GM23338 (cell line): ENCODE data around the gene CFAP57. TPM values are rescaled to one million over a fixed set of nuclear protein-coding genes. Genes with fewer than 3 reads are reported as not detected.

Source experiments
- ATAC-seq: fragments of 200-7000 bp; cut with Tn5 transposase; 3 replicates; pipeline ENCODE4 v1.9.1; 2020
- DNase-seq: peaks from one replicate; pipeline ENCODE4 v3.0.0-alpha.2; 2015; ENCODE audit warnings: low spot score
- H2AFZ ChIP-seq: fragments of 200-600 bp; sonication (generic); 2 replicates; pipeline ENCODE4 v1.8.0; 2016; ENCODE audit warnings: antibody characterized with exemption, mild to moderate bottlenecking, moderate library complexity
- H3F3A ChIP-seq: fragments of 200-600 bp; sonication (generic); replicated peaks from 2 replicates; pipeline ENCODE4 v1.8.0; 2017; ENCODE audit warnings: antibody characterized with exemption, mixed run types, low read depth
- H3K27ac ChIP-seq: fragments of 200-600 bp; sonication (generic); 2 replicates; pipeline ENCODE4 v1.6.1; 2016; ENCODE audit warnings: low read depth
- H3K27me3 ChIP-seq: fragments of 200-600 bp; sonication (generic); 2 replicates; pipeline ENCODE4 v1.8.0; 2016; ENCODE audit warnings: mild to moderate bottlenecking, mixed run types, moderate library complexity; ENCODE audit not compliant: insufficient read depth
- H3K36me3 ChIP-seq: fragments of 200-600 bp; sonication (generic); 2 replicates; pipeline ENCODE4 v1.8.0; 2016; ENCODE audit warnings: mild to moderate bottlenecking; ENCODE audit not compliant: insufficient read depth
- H3K4me1 ChIP-seq: fragments of 200-600 bp; sonication (generic); 2 replicates; pipeline ENCODE4 v1.8.0; 2016; ENCODE audit warnings: mild to moderate bottlenecking, moderate library complexity; ENCODE audit not compliant: insufficient read depth
- H3K4me2 ChIP-seq: fragments of 200-600 bp; sonication (generic); 2 replicates; pipeline ENCODE4 v1.7.1; 2017; ENCODE audit warnings: mixed run types
- H3K4me3 ChIP-seq: fragments of 200-600 bp; sonication (generic); 2 replicates; pipeline ENCODE4 v1.6.1; 2016; ENCODE audit warnings: mixed run types
- H3K79me2 ChIP-seq: fragments of 200-600 bp; sonication (generic); replicated peaks from 2 replicates; pipeline ENCODE4 v1.8.0; 2017; ENCODE audit warnings: mild to moderate bottlenecking; ENCODE audit not compliant: insufficient read depth
- H3K9me2 ChIP-seq: fragments of 200-600 bp; sonication (generic); 2 replicates; pipeline ENCODE4 v1.8.0; 2017; ENCODE audit not compliant: insufficient read depth
- H4K20me1 ChIP-seq: fragments of 200-600 bp; sonication (generic); replicated peaks from 2 replicates; pipeline ENCODE4 v1.8.0; 2017; ENCODE audit warnings: mild to moderate bottlenecking; ENCODE audit not compliant: insufficient read depth
- H3K27ac Mint-ChIP-seq: 2 replicates; pipeline ENCODE4 v1.8.0; 2020; ENCODE audit warnings: inconsistent platforms, mild to moderate bottlenecking, moderate library complexity, mixed read lengths
- H3K27me3 Mint-ChIP-seq: 3 replicates; pipeline ENCODE4 v1.8.0; 2022; ENCODE audit warnings: low read depth, mild to moderate bottlenecking, moderate library complexity, mixed read lengths, inconsistent platforms; ENCODE audit not compliant: insufficient read depth, poor library complexity
- H3K36me3 Mint-ChIP-seq: 3 replicates; pipeline ENCODE4 v1.8.0; 2021; ENCODE audit warnings: low read depth, mild to moderate bottlenecking, inconsistent platforms, moderate library complexity, mixed read lengths
- H3K4me1 Mint-ChIP-seq: 3 replicates; pipeline ENCODE4 v1.8.0; 2020; ENCODE audit warnings: mild to moderate bottlenecking, inconsistent platforms, mixed read lengths
- H3K4me3 Mint-ChIP-seq: 3 replicates; pipeline ENCODE4 v1.8.0; 2021; ENCODE audit warnings: moderate library complexity, mild to moderate bottlenecking, inconsistent platforms, mixed read lengths
- H3K9me3 Mint-ChIP-seq: 3 replicates; pipeline ENCODE4 v1.8.0; 2020; ENCODE audit warnings: moderate library complexity, mild to moderate bottlenecking, inconsistent platforms, mixed read lengths
- CREB1 ChIP-seq: fragments of 250-450 bp; sonication (Bioruptor Pico); IDR thresholded peaks from 2 replicates; pipeline ENCODE4 v1.5.0; 2020; ENCODE audit warnings: low read depth, mild to moderate bottlenecking, moderate library complexity
- CTCF ChIP-seq, 2 experiments: fragments of 200-600 bp in 1 of 2; sonication (generic) in 1 of 2; conservative IDR thresholded peaks; 2 replicates each; pipeline versions ENCODE4 v1.5.1 to v1.6.1; 2016 to 2017; ENCODE audit warnings: antibody characterized with exemption in 2 of 2, low read depth in 2 of 2, mild to moderate bottlenecking in 2 of 2, moderate library complexity in 1 of 2
- ETS1 ChIP-seq: IDR thresholded peaks from 2 replicates; pipeline ENCODE4 v1.6.1; 2016; ENCODE audit warnings: antibody characterized with exemption
- EZH2 ChIP-seq: fragments of 200-600 bp; sonication (generic); IDR thresholded peaks from one replicate; pipeline ENCODE4 v1.8.0; 2017; ENCODE audit warnings: antibody characterized with exemption, mild to moderate bottlenecking, low read depth; ENCODE audit not compliant: unreplicated experiment
- EZH2phosphoT487 ChIP-seq: fragments of 200-600 bp; sonication (generic); IDR thresholded peaks from one replicate; pipeline ENCODE4 v1.8.1; 2018; ENCODE audit warnings: antibody characterized with exemption; ENCODE audit not compliant: unreplicated experiment
- JUNB ChIP-seq: IDR thresholded peaks from one replicate; pipeline ENCODE4 v1.6.1; 2016; ENCODE audit warnings: antibody characterized with exemption; ENCODE audit not compliant: unreplicated experiment
- NANOG ChIP-seq: IDR thresholded peaks from 2 replicates; pipeline ENCODE4 v1.6.1; 2016; ENCODE audit warnings: antibody characterized with exemption, borderline replicate concordance
- POLR2AphosphoS5 ChIP-seq: IDR thresholded peaks from 2 replicates; pipeline ENCODE4 v1.6.1; 2016; ENCODE audit warnings: antibody characterized with exemption, low read depth
- REST ChIP-seq: IDR thresholded peaks from one replicate; pipeline ENCODE4 v1.6.1; 2018; ENCODE audit warnings: antibody characterized with exemption; ENCODE audit not compliant: unreplicated experiment
- STAT1 ChIP-seq: IDR thresholded peaks from one replicate; pipeline ENCODE4 v1.6.1; 2016; ENCODE audit warnings: antibody characterized with exemption; ENCODE audit not compliant: unreplicated experiment
- ZNF114 ChIP-seq: fragments of 250-450 bp; sonication (Bioruptor Pico); IDR thresholded peaks from 2 replicates; pipeline ENCODE4 v1.5.0; 2020; ENCODE audit warnings: mild to moderate bottlenecking, moderate library complexity
- ZNF331 ChIP-seq: fragments of 250-450 bp; sonication (Bioruptor Pico); IDR thresholded peaks from 2 replicates; pipeline ENCODE4 v1.5.0; 2020; ENCODE audit warnings: low read depth, mild to moderate bottlenecking, moderate library complexity
- polyA plus RNA-seq: library from polyadenylated mRNA; unstranded; fragments of >200 nt; fragmentation: Nextera tagmentation; extraction: Ambion mirVana; gene quantifications from 2 replicates; pipeline ENCODE4 v1.2.1, GENCODE V29; 2016
- total RNA-seq: library from RNA; depleted of rRNA; stranded (reverse); fragments of >200 nt; shearing (Covaris generic); gene quantifications from 2 replicates; pipeline ENCODE4 v1.2.3, GENCODE V29; 2014
- TF ChIP-seq, protein P1 (sequence below): fragments of 250-450 bp; sonication (Bioruptor Pico); IDR thresholded peaks from 2 replicates; pipeline ENCODE4 v1.5.0; 2020; ENCODE audit warnings: mild to moderate bottlenecking, moderate library complexity

The CFAP57 gene
- total and polyA plus RNA-seq, 2 experiments from 2014 or later = 0.37 to 0.38 TPM

- no peak overlapping the region for H3K27ac Mint-ChIP-seq
These were observed 127.0 kb downstream of the CFAP57 start for GRCh38 chr1:43299101-43299500.

More at GRCh38 chr1:43299101-43299500, 127.0 kb downstream of the CFAP57 start:
- no peaks in the 10 kb centered on the region for H3K36me3 Mint-ChIP-seq
- no peaks in the 10 kb centered on the region for H3K9me3 Mint-ChIP-seq
- Histone ChIP-seq H3F3A (no peaks in the 10 kb centered on the region), H3K36me3 (no peaks in the 10 kb centered on the region), H3K4me1 (peaks cover 36% of the 10 kb centered on the region), H3K27me3 (no peaks in the 10 kb centered on the region), H3K9me2 (no peaks in the 10 kb centered on the region), H3K27ac (no peak overlapping the region), H3K4me3 (no peak overlapping the region), H4K20me1 (no peaks in the 10 kb centered on the region), H3K4me2 (no peak overlapping the region), H2AFZ (peak overlapping the region; percentile 90), H3K79me2 (no peaks in the 10 kb centered on the region)
- peaks cover 47% of the 10 kb centered on the region for H3K4me1 Mint-ChIP-seq
- H3K4me3 Mint-ChIP-seq = no peak overlapping the region
- DNase-seq = no peak
- no peak for ATAC-seq
- no peak for TF ChIP-seq CREB1
- no peak for TF ChIP-seq ZNF331 (CRISPR knock-in tag)
- TF ChIP-seq STAT1 = no peak
- no peak for TF ChIP-seq ETS1
- TF ChIP-seq NANOG = no peak
- TF ChIP-seq, protein P1, sequence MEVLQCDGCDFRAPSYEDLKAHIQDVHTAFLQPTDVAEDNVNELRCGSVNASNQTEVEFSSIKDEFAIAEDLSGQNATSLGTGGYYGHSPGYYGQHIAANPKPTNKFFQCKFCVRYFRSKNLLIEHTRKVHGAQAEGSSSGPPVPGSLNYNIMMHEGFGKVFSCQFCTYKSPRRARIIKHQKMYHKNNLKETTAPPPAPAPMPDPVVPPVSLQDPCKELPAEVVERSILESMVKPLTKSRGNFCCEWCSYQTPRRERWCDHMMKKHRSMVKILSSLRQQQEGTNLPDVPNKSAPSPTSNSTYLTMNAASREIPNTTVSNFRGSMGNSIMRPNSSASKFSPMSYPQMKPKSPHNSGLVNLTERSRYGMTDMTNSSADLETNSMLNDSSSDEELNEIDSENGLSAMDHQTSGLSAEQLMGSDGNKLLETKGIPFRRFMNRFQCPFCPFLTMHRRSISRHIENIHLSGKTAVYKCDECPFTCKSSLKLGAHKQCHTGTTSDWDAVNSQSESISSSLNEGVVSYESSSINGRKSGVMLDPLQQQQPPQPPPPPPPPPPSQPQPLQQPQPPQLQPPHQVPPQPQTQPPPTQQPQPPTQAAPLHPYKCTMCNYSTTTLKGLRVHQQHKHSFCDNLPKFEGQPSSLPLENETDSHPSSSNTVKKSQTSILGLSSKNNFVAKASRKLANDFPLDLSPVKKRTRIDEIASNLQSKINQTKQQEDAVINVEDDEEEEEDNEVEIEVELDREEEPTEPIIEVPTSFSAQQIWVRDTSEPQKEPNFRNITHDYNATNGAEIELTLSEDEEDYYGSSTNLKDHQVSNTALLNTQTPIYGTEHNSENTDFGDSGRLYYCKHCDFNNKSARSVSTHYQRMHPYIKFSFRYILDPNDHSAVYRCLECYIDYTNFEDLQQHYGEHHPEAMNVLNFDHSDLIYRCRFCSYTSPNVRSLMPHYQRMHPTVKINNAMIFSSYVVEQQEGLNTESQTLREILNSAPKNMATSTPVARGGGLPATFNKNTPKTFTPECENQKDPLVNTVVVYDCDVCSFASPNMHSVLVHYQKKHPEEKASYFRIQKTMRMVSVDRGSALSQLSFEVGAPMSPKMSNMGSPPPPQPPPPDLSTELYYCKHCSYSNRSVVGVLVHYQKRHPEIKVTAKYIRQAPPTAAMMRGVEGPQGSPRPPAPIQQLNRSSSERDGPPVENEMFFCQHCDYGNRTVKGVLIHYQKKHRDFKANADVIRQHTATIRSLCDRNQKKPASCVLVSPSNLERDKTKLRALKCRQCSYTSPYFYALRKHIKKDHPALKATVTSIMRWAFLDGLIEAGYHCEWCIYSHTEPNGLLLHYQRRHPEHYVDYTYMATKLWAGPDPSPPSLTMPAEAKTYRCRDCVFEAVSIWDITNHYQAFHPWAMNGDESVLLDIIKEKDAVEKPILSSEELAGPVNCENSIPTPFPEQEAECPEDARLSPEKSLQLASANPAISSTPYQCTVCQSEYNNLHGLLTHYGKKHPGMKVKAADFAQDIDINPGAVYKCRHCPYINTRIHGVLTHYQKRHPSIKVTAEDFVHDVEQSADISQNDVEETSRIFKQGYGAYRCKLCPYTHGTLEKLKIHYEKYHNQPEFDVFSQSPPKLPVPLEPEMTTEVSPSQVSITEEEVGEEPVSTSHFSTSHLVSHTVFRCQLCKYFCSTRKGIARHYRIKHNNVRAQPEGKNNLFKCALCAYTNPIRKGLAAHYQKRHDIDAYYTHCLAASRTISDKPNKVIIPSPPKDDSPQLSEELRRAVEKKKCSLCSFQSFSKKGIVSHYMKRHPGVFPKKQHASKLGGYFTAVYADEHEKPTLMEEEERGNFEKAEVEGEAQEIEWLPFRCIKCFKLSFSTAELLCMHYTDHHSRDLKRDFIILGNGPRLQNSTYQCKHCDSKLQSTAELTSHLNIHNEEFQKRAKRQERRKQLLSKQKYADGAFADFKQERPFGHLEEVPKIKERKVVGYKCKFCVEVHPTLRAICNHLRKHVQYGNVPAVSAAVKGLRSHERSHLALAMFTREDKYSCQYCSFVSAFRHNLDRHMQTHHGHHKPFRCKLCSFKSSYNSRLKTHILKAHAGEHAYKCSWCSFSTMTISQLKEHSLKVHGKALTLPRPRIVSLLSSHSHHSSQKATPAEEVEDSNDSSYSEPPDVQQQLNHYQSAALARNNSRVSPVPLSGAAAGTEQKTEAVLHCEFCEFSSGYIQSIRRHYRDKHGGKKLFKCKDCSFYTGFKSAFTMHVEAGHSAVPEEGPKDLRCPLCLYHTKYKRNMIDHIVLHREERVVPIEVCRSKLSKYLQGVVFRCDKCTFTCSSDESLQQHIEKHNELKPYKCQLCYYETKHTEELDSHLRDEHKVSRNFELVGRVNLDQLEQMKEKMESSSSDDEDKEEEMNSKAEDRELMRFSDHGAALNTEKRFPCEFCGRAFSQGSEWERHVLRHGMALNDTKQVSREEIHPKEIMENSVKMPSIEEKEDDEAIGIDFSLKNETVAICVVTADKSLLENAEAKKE (CRISPR knock-in tag) = no peak
- no peak for TF ChIP-seq ZNF114
- no peak for TF ChIP-seq EZH2phosphoT487
- no peak for TF ChIP-seq REST
- no peak for TF ChIP-seq EZH2
- TF ChIP-seq JUNB = no peak
- no peak for TF ChIP-seq CTCF (conservative IDR thresholded peaks at IDR 0.05; ENCODE audit: low read depth in 2 of 2)
- no peak for TF ChIP-seq POLR2AphosphoS5
- peaks cover 8% of the 10 kb centered on the region for H3K27me3 Mint-ChIP-seq
